Stromal cell of bone marrow (primary cell): Measurements from ENCODE around the gene GCKR.

ENCODE experiments used
- DNase-seq: peaks from one replicate; pipeline ENCODE4 v3.0.0-alpha.2; 2012; ENCODE audit warnings: low read depth

The GCKR gene

GRCh38 chr2:27496357-27497287 is at the start of gene GCKR:
Gene GCKR (plus strand): TSS chr2:27496839. CDS start chr2:27496905, 66 bp downstream.
- DNase-seq, result no peak

GRCh38 chr2:27448381-27448780 is 48.3 kb upstream of the GCKR start:
- no peak for DNase-seq

GRCh38 chr2:27451095-27451494 is 45.5 kb upstream of the GCKR start:
- DNase-seq, result no peak

- no peak for DNase-seq
Observed at GRCh38 chr2:27453968-27454367, 42.7 kb upstream of the GCKR start.

GRCh38 chr2:27461118-27461517 is 35.5 kb upstream of the GCKR start:
- DNase-seq, result no peak

- DNase-seq, result no peak
Observed at GRCh38 chr2:27464443-27464842, 32.2 kb upstream of the GCKR start.

- no peak for DNase-seq
Observed at GRCh38 chr2:27471961-27472360, 24.7 kb upstream of the GCKR start.

- DNase-seq, result no peak
Observed at GRCh38 chr2:27485496-27485895, 11.1 kb upstream of the GCKR start.

GRCh38 chr2:27489118-27489497 is 7.5 kb upstream of the GCKR start:
- DNase-seq, result no peak

- peak; percentile 97 for DNase-seq
Observed at GRCh38 chr2:27489498-27490397, 6.9 kb upstream of the GCKR start, which contains the start of gene IFT172. Gene IFT172 (minus strand): TSS chr2:27489743. CDS start chr2:27489653, 90 bp downstream.

GRCh38 chr2:27492557-27492956 is 4.1 kb upstream of the GCKR start:
- DNase-seq, result no peak

- DNase-seq, result no peak
Observed at GRCh38 chr2:27493948-27494283, 2.7 kb upstream of the GCKR start.

- DNase-seq, result peak; percentile 47
Observed at GRCh38 chr2:27494284-27494943, 2.2 kb upstream of the GCKR start.

- no peak for DNase-seq
Observed at GRCh38 chr2:27494944-27495554, 1.6 kb upstream of the GCKR start, which contains the start of gene FNDC4. Gene FNDC4 (minus strand): TSS chr2:27495200. CDS start chr2:27494679, 521 bp downstream.

- no peak for DNase-seq
Observed at GRCh38 chr2:27495840-27496356, 741 bp upstream of the GCKR start.

- DNase-seq, result no peak
Observed at GRCh38 chr2:27497288-27497627, 619 bp downstream of the GCKR start.

- no peak for DNase-seq
Observed at GRCh38 chr2:27498975-27499374, 2.3 kb downstream of the GCKR start.

- no peak for DNase-seq
Observed at GRCh38 chr2:27501042-27501441, 4.4 kb downstream of the GCKR start.

- DNase-seq, result no peak
Observed at GRCh38 chr2:27502142-27502541, 5.5 kb downstream of the GCKR start.

GRCh38 chr2:27506587-27506986 is 9.9 kb downstream of the GCKR start:
- no peak for DNase-seq

GRCh38 chr2:27507293-27507692 is 10.7 kb downstream of the GCKR start:
- no peak for DNase-seq

GRCh38 chr2:27509326-27509725 is 12.7 kb downstream of the GCKR start:
- DNase-seq, result peak; percentile 56
